Mucosa of rectum (tissue), 2 donors: Measurements from ENCODE around the gene FITM2.

Experiments used
- H3K27ac ChIP-seq, 2 donors: one replicate each; pipeline ENCODE4 v1.7.0; 2013; ENCODE audit warnings: inconsistent platforms in 2 of 2, low read depth in 2 of 2, low read length in 2 of 2
- H3K27me3 ChIP-seq, 2 donors: one replicate each; pipeline ENCODE4 v1.7.0; 2013; ENCODE audit warnings: low read length in 2 of 2; ENCODE audit not compliant: control insufficient read depth in 2 of 2, insufficient read depth in 2 of 2
- H3K36me3 ChIP-seq, 2 donors: one replicate each; pipeline ENCODE4 v1.7.0; 2013; ENCODE audit warnings: low read length in 2 of 2; ENCODE audit not compliant: control insufficient read depth in 2 of 2, insufficient read depth in 2 of 2
- H3K4me1 ChIP-seq, 2 donors: one replicate each; pipeline ENCODE4 v1.7.0; 2013; ENCODE audit warnings: low read length in 2 of 2, mild to moderate bottlenecking in 1 of 2; ENCODE audit not compliant: control insufficient read depth in 2 of 2, insufficient read depth in 2 of 2
- H3K4me3 ChIP-seq, 2 donors: one replicate each; pipeline ENCODE4 v1.7.0; 2013; ENCODE audit warnings: low read length in 2 of 2
- H3K9ac ChIP-seq, 2 donors: one replicate each; pipeline ENCODE4 v1.7.0; 2013; ENCODE audit warnings: low read length in 2 of 2, low read depth in 1 of 2, mild to moderate bottlenecking in 1 of 2
- H3K9me3 ChIP-seq, 2 donors: one replicate each; pipeline ENCODE4 v1.7.0; 2013; ENCODE audit warnings: low read length in 2 of 2; ENCODE audit not compliant: control insufficient read depth in 2 of 2
- donor health status: healthy.
- donor health status: Normal muscosa, but diverticular disease.

FITM2 gene

GRCh38 chr20:44264287-44264686 is 46.7 kb downstream of the FITM2 start:
- Histone ChIP-seq H3K27ac (no peak overlapping the region), H3K4me1 (no peaks in the 10 kb centered on the region), H3K9me3 (no peaks in the 10 kb centered on the region), H3K4me3 (no peak overlapping the region), H3K9ac (no peak overlapping the region), H3K36me3 (no peaks in the 10 kb centered on the region), H3K27me3 (no peaks in the 10 kb centered on the region)

- Histone ChIP-seq H3K4me3 (no peak overlapping the region), H3K27me3 (no peaks in the 10 kb centered on the region), H3K4me1 (no peaks in the 10 kb centered on the region), H3K27ac (no peak overlapping the region), H3K9ac (no peak overlapping the region), H3K36me3 (no peaks in the 10 kb centered on the region), H3K9me3 (no peaks in the 10 kb centered on the region)
Observed at GRCh38 chr20:44258226-44258890, 52.6 kb downstream of the FITM2 start.

- H3K4me1 ChIP-seq, result no peaks in the 10 kb centered on the region
- H3K9ac ChIP-seq, result no peak overlapping the region
- H3K27ac ChIP-seq, result no peak overlapping the region
- H3K27me3 ChIP-seq, result no peaks in the 10 kb centered on the region
- H3K4me3 ChIP-seq, result no peak overlapping the region
- H3K36me3 ChIP-seq, result no peaks in the 10 kb centered on the region
- H3K9me3 ChIP-seq, result no peaks in the 10 kb centered on the region
Observed at GRCh38 chr20:44256961-44257360, 54.0 kb downstream of the FITM2 start.

DNA sequence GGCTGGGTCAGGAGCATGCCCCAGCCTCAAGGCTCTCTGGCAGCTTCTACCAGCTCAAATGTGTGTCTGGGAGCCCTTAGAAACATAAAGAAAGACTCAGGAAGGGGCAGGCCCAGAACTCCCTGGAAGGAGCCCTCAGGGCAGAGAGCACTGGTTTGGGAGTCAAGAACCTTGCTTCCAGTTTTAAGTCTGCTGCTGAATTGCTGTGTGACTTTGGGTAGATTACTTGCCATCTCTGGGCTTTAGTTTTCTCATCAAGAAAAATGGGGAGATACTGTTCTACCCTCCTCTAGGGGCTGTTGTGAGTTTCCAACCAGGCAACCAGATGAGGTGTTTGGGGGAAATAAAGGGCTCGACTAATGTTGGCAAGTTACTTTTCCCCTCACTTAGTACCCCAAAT is 55.1 kb downstream of the FITM2 start:
- Histone ChIP-seq H3K36me3 (no peaks in the 10 kb centered on the region), H3K27me3 (no peaks in the 10 kb centered on the region), H3K27ac (no peak overlapping the region), H3K9ac (no peak overlapping the region), H3K4me1 (no peaks in the 10 kb centered on the region), H3K4me3 (no peak overlapping the region), H3K9me3 (no peaks in the 10 kb centered on the region)

DNA sequence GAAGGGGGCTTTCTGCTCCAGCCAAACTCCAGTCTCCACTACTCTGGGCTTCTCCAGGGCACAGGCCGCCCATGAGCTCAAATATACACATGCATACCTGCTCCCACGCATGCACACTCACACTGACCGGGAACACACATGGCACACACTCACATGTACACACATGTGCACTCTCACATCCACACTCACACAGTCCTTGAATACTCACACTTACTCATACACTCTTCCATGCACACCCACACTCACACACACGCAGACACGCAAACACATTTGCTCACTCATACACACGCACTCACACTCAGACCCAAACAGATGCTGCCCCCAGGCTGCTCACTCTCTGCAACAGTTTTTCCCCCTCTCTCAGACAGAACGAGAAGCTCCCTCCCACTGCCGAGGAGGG is 56.9 kb downstream of the FITM2 start:
- Histone ChIP-seq H3K36me3 (no peaks in the 10 kb centered on the region), H3K9me3 (no peaks in the 10 kb centered on the region), H3K27me3 (no peaks in the 10 kb centered on the region), H3K4me3 (no peak overlapping the region), H3K27ac (no peak overlapping the region), H3K9ac (no peak overlapping the region), H3K4me1 (no peaks in the 10 kb centered on the region)

- no peak overlapping the region for H3K4me3 ChIP-seq
- H3K27ac ChIP-seq, result no peak overlapping the region
- no peak overlapping the region for H3K9ac ChIP-seq
- no peaks in the 10 kb centered on the region for H3K9me3 ChIP-seq
- H3K4me1 ChIP-seq, result no peaks in the 10 kb centered on the region
- no peaks in the 10 kb centered on the region for H3K27me3 ChIP-seq
- no peaks in the 10 kb centered on the region for H3K36me3 ChIP-seq
Observed at GRCh38 chr20:44253528-44253927, 57.5 kb downstream of the FITM2 start.
